Tibial artery (tissue), 4 donors: ENCODE results near the gene C1QTNF4.
A peak's percentile ranks its signal among the peaks of the same experiment; 100 is the strongest.

Experiments used
- DNase-seq, 2 donors: peaks; one replicate each; pipeline ENCODE4 v3.0.0-alpha.2; 2019
- H3K27ac ChIP-seq, 2 donors: fragments of 200-600 bp; sonication (generic) in 1 of 2; 1 replicate in 1 of 2; 2 replicates in 1 of 2; pipeline ENCODE4 v1.5.1; 2018 to 2019; ENCODE audit warnings: mild to moderate bottlenecking in 1 of 2
- H3K27me3 ChIP-seq, 2 donors: fragments of 200-600 bp; sonication (generic) in 1 of 2; one replicate each; pipeline versions ENCODE4 v1.5.1 to v1.6.0; 2016 to 2019
- H3K36me3 ChIP-seq, 3 donors: fragments of 200-600 bp; sonication (generic) in 2 of 3; one replicate each; pipeline ENCODE4 v1.5.1; 2016 to 2019; ENCODE audit warnings: mild to moderate bottlenecking in 2 of 3
- H3K4me1 ChIP-seq, 4 donors: fragments of 200-600 bp; sonication (generic) in 2 of 4; 1 replicate in 3 of 4; 2 replicates in 1 of 4; pipeline ENCODE4 v1.5.1; 2016 to 2019
- H3K4me3 ChIP-seq, 2 donors: fragments of 200-600 bp; sonication (generic) in 1 of 2; 1 replicate in 1 of 2; 2 replicates in 1 of 2; pipeline ENCODE4 v1.5.1; 2018 to 2019; ENCODE audit warnings: mild to moderate bottlenecking in 2 of 2
- H3K9me3 ChIP-seq, 3 donors: fragments of 200-600 bp; sonication (generic) in 1 of 3; one replicate each; pipeline ENCODE4 v1.5.1; 2016 to 2019
- intact Hi-C: fragments of 100-400 bp; cut with DNase I; formaldehyde crosslinking; loops from one replicate; pipeline ENCODE4 v1.15.0; 2023; ENCODE audit warnings: low total_unique reads
- TF ChIP-seq, protein P1 (sequence below), 2 experiments: fragments of 200-600 bp in 1 of 2; fragments of 450-650 bp in 1 of 2; IDR thresholded peaks; one replicate each; pipeline ENCODE4 v1.5.1; 2017 to 2019; ENCODE audit warnings: antibody characterized with exemption in 2 of 2, mild to moderate bottlenecking in 1 of 2, moderate library complexity in 1 of 2

C1QTNF4 gene

GRCh38 chr11:47589118-47589517 is 5.1 kb downstream of the C1QTNF4 start:
- Histone ChIP-seq H3K36me3 (peaks cover under 1 to 20% (median 11%) of the 10 kb centered on the region in 3 donors), H3K9me3 (no peaks in the 10 kb centered on the region), H3K27ac (no peak overlapping the region), H3K4me1 (peaks cover 0 to 13% (median 7%) of the 10 kb centered on the region in 4 donors), H3K4me3 (no peak overlapping the region), H3K27me3 (peaks cover 0 to 48% of the 10 kb centered on the region in 2 donors)
- intact Hi-C loops, result no loop called here
- TF ChIP-seq, protein P1, sequence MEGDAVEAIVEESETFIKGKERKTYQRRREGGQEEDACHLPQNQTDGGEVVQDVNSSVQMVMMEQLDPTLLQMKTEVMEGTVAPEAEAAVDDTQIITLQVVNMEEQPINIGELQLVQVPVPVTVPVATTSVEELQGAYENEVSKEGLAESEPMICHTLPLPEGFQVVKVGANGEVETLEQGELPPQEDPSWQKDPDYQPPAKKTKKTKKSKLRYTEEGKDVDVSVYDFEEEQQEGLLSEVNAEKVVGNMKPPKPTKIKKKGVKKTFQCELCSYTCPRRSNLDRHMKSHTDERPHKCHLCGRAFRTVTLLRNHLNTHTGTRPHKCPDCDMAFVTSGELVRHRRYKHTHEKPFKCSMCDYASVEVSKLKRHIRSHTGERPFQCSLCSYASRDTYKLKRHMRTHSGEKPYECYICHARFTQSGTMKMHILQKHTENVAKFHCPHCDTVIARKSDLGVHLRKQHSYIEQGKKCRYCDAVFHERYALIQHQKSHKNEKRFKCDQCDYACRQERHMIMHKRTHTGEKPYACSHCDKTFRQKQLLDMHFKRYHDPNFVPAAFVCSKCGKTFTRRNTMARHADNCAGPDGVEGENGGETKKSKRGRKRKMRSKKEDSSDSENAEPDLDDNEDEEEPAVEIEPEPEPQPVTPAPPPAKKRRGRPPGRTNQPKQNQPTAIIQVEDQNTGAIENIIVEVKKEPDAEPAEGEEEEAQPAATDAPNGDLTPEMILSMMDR (IDR thresholded peaks at IDR 0.05), result no peak
- no peak for DNase-seq

GRCh38 chr11:47587723-47588326 is 6.4 kb downstream of the C1QTNF4 start:
- no peak overlapping the region for H3K27ac ChIP-seq
- H3K4me1 ChIP-seq, result peaks cover 0 to 5% (median 0%) of the 10 kb centered on the region in 4 donors
- TF ChIP-seq, protein P1 (IDR thresholded peaks at IDR 0.05), result no peak
- peaks cover 0 to 35% of the 10 kb centered on the region in 2 donors for H3K27me3 ChIP-seq
- no peak overlapping the region for H3K4me3 ChIP-seq
- H3K36me3 ChIP-seq, result peaks cover 13 to 32% (median 23%) of the 10 kb centered on the region in 3 donors
- H3K9me3 ChIP-seq, result no peaks in the 10 kb centered on the region
- intact Hi-C loops, result no loop called here
- peak; percentile 81 for DNase-seq

DNA sequence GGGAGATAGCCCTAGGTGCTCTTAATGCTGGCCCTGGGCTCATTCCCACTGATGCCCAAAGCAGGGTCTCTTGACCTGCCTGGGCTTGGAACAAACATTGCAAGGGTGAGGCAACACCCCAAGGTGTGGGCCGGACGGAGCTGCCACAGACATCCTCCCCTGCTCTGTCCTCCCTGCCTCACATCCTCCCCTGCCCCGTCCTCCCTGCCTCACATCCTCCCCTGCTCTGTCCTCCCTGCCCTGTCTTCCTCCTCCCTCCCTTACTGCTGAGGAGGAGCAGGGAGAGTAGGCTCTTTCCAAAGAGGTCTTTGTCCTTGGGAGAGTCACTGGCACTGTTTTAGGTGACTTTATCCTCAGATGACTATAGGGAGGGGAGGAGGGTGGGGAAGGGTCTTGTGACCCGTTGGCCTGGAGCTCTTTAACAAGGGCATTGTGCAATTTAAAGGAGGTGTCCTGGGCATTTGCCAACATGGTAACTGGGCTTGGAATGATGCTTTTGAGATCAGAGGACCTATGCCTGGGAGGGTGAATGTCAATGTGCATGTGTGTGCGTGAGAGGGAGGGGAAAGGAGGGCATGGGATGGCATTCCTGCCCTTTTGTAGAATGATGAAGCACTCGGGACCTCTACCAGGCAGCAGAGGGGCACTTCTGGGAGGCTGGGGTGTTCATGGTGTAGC is 7.0 kb downstream of the C1QTNF4 start:
- Histone ChIP-seq H3K4me1 (peaks cover 0 to 5% (median 0%) of the 10 kb centered on the region in 4 donors), H3K9me3 (no peaks in the 10 kb centered on the region), H3K4me3 (no peak overlapping the region), H3K27ac (no peak overlapping the region), H3K36me3 (peaks cover 20 to 39% (median 28%) of the 10 kb centered on the region in 3 donors), H3K27me3 (peaks cover 0 to 30% of the 10 kb centered on the region in 2 donors)
- DNase-seq, result peak in 1 of 2 donors; percentile 55
- TF ChIP-seq, protein P1 (IDR thresholded peaks at IDR 0.05), result no peak
- intact Hi-C loops, result no loop called here

- no peak for DNase-seq
- no peaks in the 10 kb centered on the region for H3K9me3 ChIP-seq
- intact Hi-C loops, result no loop called here
- peaks cover 0 to 5% (median 0%) of the 10 kb centered on the region in 4 donors for H3K4me1 ChIP-seq
- H3K4me3 ChIP-seq, result no peak within 1 kb of the TSS
- H3K27ac ChIP-seq, result no peak within 1 kb of the TSS
- peaks cover 29 to 48% (median 37%) of the 10 kb centered on the region in 3 donors for H3K36me3 ChIP-seq
- peaks cover 0 to 21% of the 10 kb centered on the region in 2 donors for H3K27me3 ChIP-seq
- TF ChIP-seq, protein P1 (IDR thresholded peaks at IDR 0.05), result no peak
These were observed 7.9 kb downstream of the C1QTNF4 start, which contains the start of gene FAM180B for GRCh38 chr11:47586098-47586855. FAM180B (plus strand) TSS chr11:47586678; CDS start chr11:47586769, 91 bp downstream.

DNA sequence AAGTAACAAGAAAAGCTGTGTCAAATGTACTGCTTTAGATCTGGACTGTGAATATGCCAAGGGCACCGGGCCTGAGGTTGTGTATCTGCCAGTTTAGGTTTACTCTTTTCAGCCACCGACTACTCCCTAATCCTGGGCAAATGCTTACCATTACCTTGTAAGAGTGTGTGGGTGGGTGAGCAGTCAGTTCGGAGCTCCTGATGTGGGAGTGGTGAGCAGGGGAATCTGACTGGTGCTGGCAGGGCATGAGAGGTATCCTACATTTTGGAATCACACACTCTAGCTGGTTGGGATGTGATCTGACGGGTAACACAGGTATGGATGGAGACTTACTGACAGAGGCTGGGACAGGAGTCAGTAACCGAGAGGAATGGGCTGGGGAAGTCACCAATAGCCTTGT is 10.4 kb downstream of the C1QTNF4 start:
- Histone ChIP-seq H3K27me3 (peaks cover 0 to under 1% of the 10 kb centered on the region in 2 donors), H3K9me3 (no peaks in the 10 kb centered on the region), H3K4me3 (no peak overlapping the region), H3K27ac (no peak overlapping the region), H3K36me3 (peaks cover 33 to 53% (median 45%) of the 10 kb centered on the region in 3 donors), H3K4me1 (peaks cover 0 to 14% (median 9%) of the 10 kb centered on the region in 4 donors)
- no peak for DNase-seq
- TF ChIP-seq, protein P1 (IDR thresholded peaks at IDR 0.05), result no peak
- intact Hi-C loops, result no loop called here
